Mesothelial cell of epicardium (in vitro differentiated cells): ENCODE results near the gene LCE3B. TPM values are rescaled to one million over a fixed set of nuclear protein-coding genes. Genes with fewer than 3 reads are reported as not detected.

Experiments
- DNase-seq, 2 experiments: peaks; one replicate each; pipeline ENCODE4 v3.0.0; 2021; ENCODE audit warnings: low spot score in 2 of 2; ENCODE audit not compliant: unreplicated experiment in 2 of 2
- H3K27ac Mint-ChIP-seq: 2 replicates; pipeline ENCODE4 v1.8.0; 2021; ENCODE audit warnings: mixed read lengths
- H3K27me3 Mint-ChIP-seq: 2 replicates; pipeline ENCODE4 v1.8.0; 2021; ENCODE audit warnings: low read depth, mixed read lengths
- H3K36me3 Mint-ChIP-seq: 2 replicates; pipeline ENCODE4 v1.8.0; 2021; ENCODE audit warnings: mixed read lengths
- H3K4me1 Mint-ChIP-seq: 2 replicates; pipeline ENCODE4 v1.8.0; 2021; ENCODE audit warnings: mixed read lengths
- H3K4me3 Mint-ChIP-seq: 2 replicates; pipeline ENCODE4 v1.8.0; 2021; ENCODE audit warnings: mild to moderate bottlenecking, moderate library complexity, mixed read lengths
- H3K9me3 Mint-ChIP-seq: 2 replicates; pipeline ENCODE4 v1.8.0; 2021; ENCODE audit warnings: mixed read lengths
- CTCF ChIP-seq: fragments of 200-600 bp; sonication (generic); IDR thresholded peaks from one replicate; pipeline ENCODE4 v1.5.0; 2021; ENCODE audit warnings: antibody characterized with exemption; ENCODE audit not compliant: unreplicated experiment
- total RNA-seq: library from RNA; stranded (reverse); gene quantifications from 3 replicates; pipeline ENCODE4 v1.2.1, GENCODE V29; 2021

Gene LCE3B
- total RNA-seq, 1 donor from 2014 or later, result not detected

- Mint-ChIP-seq H3K27me3 (no peaks in the 10 kb centered on the region), H3K9me3 (peaks cover 55% of the 10 kb centered on the region), H3K4me3 (no peak within 1 kb of the TSS), H3K36me3 (no peaks in the 10 kb centered on the region), H3K27ac (no peak within 1 kb of the TSS), H3K4me1 (no peaks in the 10 kb centered on the region)
- TF ChIP-seq CTCF, result no peak
- DNase-seq, result no peak
Observed at GRCh38 chr1:152580433-152580832, 33.2 kb upstream of the LCE3B start, which contains the start of gene LCE3D. Gene LCE3D (minus strand): TSS chr1:152580516. CDS start chr1:152579936, 580 bp downstream.

DNA sequence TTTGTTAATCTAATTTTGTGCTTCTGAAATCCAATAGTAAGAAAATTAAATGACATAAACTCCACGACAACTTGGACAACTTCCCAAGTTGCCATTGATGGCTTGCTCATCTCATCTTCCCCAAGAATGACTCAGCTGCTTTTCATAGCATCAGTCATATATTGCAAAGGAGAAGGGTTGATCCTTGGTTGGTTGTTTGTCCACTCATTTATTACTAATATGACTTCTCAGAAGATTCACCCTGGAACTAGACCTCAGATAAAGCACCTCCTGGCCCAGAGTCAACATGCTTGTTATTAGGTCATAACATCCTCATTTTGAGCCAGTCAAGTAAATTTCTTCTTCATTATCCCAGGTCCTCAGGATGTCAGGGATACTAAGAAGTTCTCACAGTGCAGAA lies 31.0 kb upstream of the LCE3B start:
- H3K4me3 Mint-ChIP-seq, result no peak overlapping the region
- no peak for DNase-seq
- H3K9me3 Mint-ChIP-seq, result peaks cover 45% of the 10 kb centered on the region
- no peak overlapping the region for H3K27ac Mint-ChIP-seq
- no peaks in the 10 kb centered on the region for H3K4me1 Mint-ChIP-seq
- no peaks in the 10 kb centered on the region for H3K27me3 Mint-ChIP-seq
- no peaks in the 10 kb centered on the region for H3K36me3 Mint-ChIP-seq
- TF ChIP-seq CTCF, result no peak

GRCh38 chr1:152585586-152585985 lies 28.0 kb upstream of the LCE3B start:
- no peak for TF ChIP-seq CTCF
- no peak overlapping the region for H3K4me3 Mint-ChIP-seq
- no peaks in the 10 kb centered on the region for H3K36me3 Mint-ChIP-seq
- no peak overlapping the region for H3K27ac Mint-ChIP-seq
- no peak for DNase-seq
- peaks cover 44% of the 10 kb centered on the region for H3K9me3 Mint-ChIP-seq
- H3K27me3 Mint-ChIP-seq, result no peaks in the 10 kb centered on the region
- H3K4me1 Mint-ChIP-seq, result no peaks in the 10 kb centered on the region

DNA sequence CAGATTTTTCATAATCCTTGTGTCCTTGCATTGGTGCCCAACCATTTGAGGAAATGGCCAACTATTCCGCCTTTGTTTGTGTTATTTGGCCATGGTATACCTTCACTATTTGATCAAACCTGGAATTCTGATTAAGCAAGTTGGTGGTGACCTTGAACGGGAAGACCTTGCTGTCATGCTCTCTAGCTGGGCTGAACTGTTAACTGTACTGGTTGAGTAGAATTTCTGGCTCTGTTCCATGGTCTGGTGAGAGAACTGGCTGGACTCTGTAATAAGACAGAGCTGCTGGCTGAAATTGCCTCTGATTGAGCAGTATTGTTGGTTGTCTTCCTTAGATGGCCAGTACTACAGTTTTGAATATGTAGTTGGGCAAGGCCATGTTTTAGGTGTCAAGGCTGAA lies 16.6 kb upstream of the LCE3B start:
- H3K36me3 Mint-ChIP-seq, result no peaks in the 10 kb centered on the region
- peaks cover 19% of the 10 kb centered on the region for H3K9me3 Mint-ChIP-seq
- H3K4me1 Mint-ChIP-seq, result no peaks in the 10 kb centered on the region
- no peak overlapping the region for H3K4me3 Mint-ChIP-seq
- DNase-seq, result no peak
- no peaks in the 10 kb centered on the region for H3K27me3 Mint-ChIP-seq
- H3K27ac Mint-ChIP-seq, result no peak overlapping the region
- no peak for TF ChIP-seq CTCF

DNA sequence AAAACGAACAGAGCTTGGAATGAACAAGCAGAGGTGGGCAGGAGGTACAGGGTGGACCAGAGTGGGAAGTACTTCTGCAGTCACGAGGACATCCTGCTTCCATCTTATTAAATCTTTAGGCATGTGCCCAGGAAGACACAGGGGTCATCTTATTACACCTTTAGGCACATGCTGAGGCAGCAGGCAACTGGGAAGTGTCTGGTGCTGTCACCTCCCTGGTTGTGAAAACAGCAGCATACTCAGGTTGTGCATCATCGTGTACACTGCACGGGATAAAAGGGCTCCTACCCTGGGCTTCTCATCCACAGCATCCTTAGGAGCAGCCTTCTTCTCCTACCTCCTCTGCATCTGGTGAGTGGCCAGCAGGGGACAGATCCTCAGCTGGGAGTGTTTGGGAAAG lies 13.7 kb upstream of the LCE3B start, which contains the start of gene LCE3C:
Gene LCE3C, plus strand, starts transcription at position 301 of the 400 bp plus-strand sequence. CDS start 498 bp downstream, outside the sequence.
- no peaks in the 10 kb centered on the region for H3K4me1 Mint-ChIP-seq

More for the DNA sequence above, 13.7 kb upstream of the LCE3B start, which contains the start of gene LCE3C:
- TF ChIP-seq CTCF, result no peak
- no peaks in the 10 kb centered on the region for H3K27me3 Mint-ChIP-seq
- no peak for DNase-seq
- H3K4me3 Mint-ChIP-seq, result no peak within 1 kb of the TSS
- H3K27ac Mint-ChIP-seq, result no peak within 1 kb of the TSS
- H3K9me3 Mint-ChIP-seq, result peaks cover 23% of the 10 kb centered on the region
- H3K36me3 Mint-ChIP-seq, result no peaks in the 10 kb centered on the region
